Esophagus squamous epithelium (tissue), 5 donors: ENCODE data around the gene FHIT. TPM values are rescaled to one million over a fixed set of nuclear protein-coding genes. Genes with fewer than 3 reads are reported as not detected.

Experiments used
- DNase-seq: peaks from one replicate; lab custom pipeline; 2025; lab: John Stamatoyannopoulos, UW
- H3K27ac ChIP-seq, 4 donors: fragments of 200-600 bp; sonication (generic); one replicate each; pipeline ENCODE4 v1.5.1; 2016 to 2019; ENCODE audit warnings: mild to moderate bottlenecking in 1 of 4
- H3K27me3 ChIP-seq, 4 donors: fragments of 200-600 bp; sonication (generic); 1 replicate in 3 of 4; 2 replicates in 1 of 4; pipeline versions ENCODE4 v1.5.1 to v1.6.0; 2017 to 2021; ENCODE audit warnings: antibody characterized with exemption in 1 of 4
- H3K36me3 ChIP-seq, 3 donors: fragments of 200-600 bp; sonication (generic); one replicate each; pipeline ENCODE4 v1.5.1; 2016 to 2019
- H3K4me1 ChIP-seq, 3 donors: fragments of 200-600 bp; sonication (generic); one replicate each; pipeline ENCODE4 v1.5.1; 2017 to 2019
- H3K4me3 ChIP-seq, 4 donors: fragments of 200-600 bp; sonication (generic); 1 replicate in 3 of 4; 2 replicates in 1 of 4; pipeline ENCODE4 v1.5.1; 2016 to 2019; ENCODE audit warnings: mild to moderate bottlenecking in 2 of 4, moderate library complexity in 1 of 4
- H3K9me3 ChIP-seq, 3 donors: fragments of 200-600 bp; sonication (generic); one replicate each; pipeline ENCODE4 v1.5.1; 2016 to 2019
- POLR2A ChIP-seq, 4 donors: fragments of 450-650 bp; IDR thresholded peaks; one replicate each; pipeline ENCODE4 v1.6.1; 2017; ENCODE audit warnings: antibody characterized with exemption in 4 of 4, mild to moderate bottlenecking in 4 of 4, moderate library complexity in 3 of 4
- WGBS, 2 donors: methylation state at CpG; one replicate each; pipeline ENCODE4 v1.1.5; 2018; 5-methylcytosine and 5-hydroxymethylcytosine counted together
- intact Hi-C: fragments of 100-400 bp; cut with DNase I; formaldehyde crosslinking; loops from one replicate; pipeline ENCODE4 v1.15.0; 2022
- total RNA-seq, 4 donors: library from RNA; depleted of rRNA; stranded (reverse); fragments of >200 nt; gene quantifications; one replicate each; pipeline ENCODE4 v1.1.0, GENCODE V29; 2016
- TF ChIP-seq, protein P1 (sequence below), 6 experiments: fragments of 450-650 bp in 4 of 6; fragments of 200-600 bp in 2 of 6; sonication (generic) in 2 of 6; IDR thresholded peaks; one replicate each; pipeline ENCODE4 v1.5.1; 2016 to 2019; ENCODE audit warnings: antibody characterized with exemption in 6 of 6, mild to moderate bottlenecking in 4 of 6, moderate library complexity in 4 of 6
- donor health status: DM: yes; HTN: yes; CAD: no.

The FHIT gene
- total RNA-seq, 4 donors from 2014 or later, result 0.64 to 5.7 (median 3.1) TPM

DNA sequence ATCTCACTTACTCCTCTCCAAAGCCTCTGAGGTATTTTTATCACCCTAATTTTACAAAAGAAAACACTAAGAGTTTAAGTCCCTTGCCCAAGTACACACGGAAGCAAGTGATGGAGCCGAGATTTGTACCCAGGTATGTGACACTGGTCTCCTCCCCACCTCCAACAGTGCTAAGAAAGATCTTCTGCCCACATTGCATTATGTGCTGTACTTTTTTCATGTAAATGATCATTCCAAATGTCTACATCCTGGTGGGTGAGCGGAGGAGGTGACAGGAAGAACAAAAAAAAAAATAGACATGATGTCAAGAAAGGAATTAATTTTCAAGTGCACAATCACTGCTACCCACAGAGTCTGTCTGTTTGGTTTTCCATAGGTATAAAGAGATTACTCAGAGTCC, 694.1 kb downstream of the FHIT start:
- Histone ChIP-seq H3K27me3 (no peaks in the 10 kb centered on the region), H3K4me1 (no peaks in the 10 kb centered on the region), H3K36me3 (no peaks in the 10 kb centered on the region), H3K9me3 (no peaks in the 10 kb centered on the region), H3K27ac (no peak overlapping the region), H3K4me3 (no peak overlapping the region)
- WGBS, 2 donors, result 82 to 90% methylated on average over 3 of the region's 3 CpGs
- intact Hi-C loops, result no loop called here
- no peak for DNase-seq
- TF ChIP-seq POLR2A (IDR thresholded peaks at IDR 0.05), result no peak

GRCh38 chr3:60555686-60556354, 695.4 kb downstream of the FHIT start:
- H3K36me3 ChIP-seq, result no peaks in the 10 kb centered on the region
- H3K27ac ChIP-seq, result no peak overlapping the region
- H3K4me3 ChIP-seq, result no peak overlapping the region
- TF ChIP-seq, protein P1, sequence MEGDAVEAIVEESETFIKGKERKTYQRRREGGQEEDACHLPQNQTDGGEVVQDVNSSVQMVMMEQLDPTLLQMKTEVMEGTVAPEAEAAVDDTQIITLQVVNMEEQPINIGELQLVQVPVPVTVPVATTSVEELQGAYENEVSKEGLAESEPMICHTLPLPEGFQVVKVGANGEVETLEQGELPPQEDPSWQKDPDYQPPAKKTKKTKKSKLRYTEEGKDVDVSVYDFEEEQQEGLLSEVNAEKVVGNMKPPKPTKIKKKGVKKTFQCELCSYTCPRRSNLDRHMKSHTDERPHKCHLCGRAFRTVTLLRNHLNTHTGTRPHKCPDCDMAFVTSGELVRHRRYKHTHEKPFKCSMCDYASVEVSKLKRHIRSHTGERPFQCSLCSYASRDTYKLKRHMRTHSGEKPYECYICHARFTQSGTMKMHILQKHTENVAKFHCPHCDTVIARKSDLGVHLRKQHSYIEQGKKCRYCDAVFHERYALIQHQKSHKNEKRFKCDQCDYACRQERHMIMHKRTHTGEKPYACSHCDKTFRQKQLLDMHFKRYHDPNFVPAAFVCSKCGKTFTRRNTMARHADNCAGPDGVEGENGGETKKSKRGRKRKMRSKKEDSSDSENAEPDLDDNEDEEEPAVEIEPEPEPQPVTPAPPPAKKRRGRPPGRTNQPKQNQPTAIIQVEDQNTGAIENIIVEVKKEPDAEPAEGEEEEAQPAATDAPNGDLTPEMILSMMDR (IDR thresholded peaks at IDR 0.05), result no peak
- TF ChIP-seq POLR2A (IDR thresholded peaks at IDR 0.05), result no peak
- 35 to 45% methylated on average over 4 of the region's 4 CpGs for WGBS, 2 donors
- no peaks in the 10 kb centered on the region for H3K4me1 ChIP-seq
- intact Hi-C loops, result no loop called here
- no peaks in the 10 kb centered on the region for H3K9me3 ChIP-seq
- H3K27me3 ChIP-seq, result no peaks in the 10 kb centered on the region
- DNase-seq, result no peak

GRCh38 chr3:60553144-60553543, 698.1 kb downstream of the FHIT start:
- intact Hi-C loops, result no loop called here
- no peak for TF ChIP-seq POLR2A (IDR thresholded peaks at IDR 0.05)
- TF ChIP-seq, protein P1 (IDR thresholded peaks at IDR 0.05), result no peak
- no peak for DNase-seq
- no peaks in the 10 kb centered on the region for H3K27me3 ChIP-seq
- H3K9me3 ChIP-seq, result no peaks in the 10 kb centered on the region
- H3K27ac ChIP-seq, result no peak overlapping the region
- H3K4me1 ChIP-seq, result no peaks in the 10 kb centered on the region
- no peak overlapping the region for H3K4me3 ChIP-seq
- 89 to 90% methylated on average over 3 of the region's 3 CpGs for WGBS, 2 donors
- no peaks in the 10 kb centered on the region for H3K36me3 ChIP-seq

DNA sequence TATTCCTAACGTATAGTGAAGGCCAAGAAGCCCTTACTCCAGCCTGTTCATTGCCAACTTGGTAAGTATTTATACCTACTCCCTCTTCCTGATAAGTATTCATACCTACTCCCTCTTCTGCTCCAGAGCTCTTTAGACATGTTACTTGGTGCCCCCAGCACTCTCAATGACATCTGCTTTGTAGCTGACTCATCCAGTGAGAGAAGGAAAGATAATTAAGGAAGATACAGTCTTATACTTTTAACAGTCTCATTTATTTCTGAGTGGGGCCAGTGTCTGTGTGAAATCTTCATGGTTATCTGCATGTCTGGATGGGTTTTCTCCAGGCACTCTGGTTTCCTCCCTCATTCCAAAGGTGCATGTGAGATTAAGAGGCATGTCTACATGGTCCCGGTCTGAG, 698.7 kb downstream of the FHIT start:
- Histone ChIP-seq H3K9me3 (no peaks in the 10 kb centered on the region), H3K27me3 (no peaks in the 10 kb centered on the region), H3K4me3 (no peak overlapping the region), H3K36me3 (no peaks in the 10 kb centered on the region), H3K27ac (no peak overlapping the region), H3K4me1 (no peaks in the 10 kb centered on the region)
- no peak for DNase-seq
- TF ChIP-seq POLR2A (IDR thresholded peaks at IDR 0.05), result no peak
- TF ChIP-seq, protein P1 (IDR thresholded peaks at IDR 0.05), result no peak
- 83 to 91% methylated on average over 2 of the region's 2 CpGs for WGBS, 2 donors
- intact Hi-C loops, result no loop called here

GRCh38 chr3:60551455-60552209, 699.6 kb downstream of the FHIT start:
- TF ChIP-seq, protein P1 (IDR thresholded peaks at IDR 0.05), result no peak
- TF ChIP-seq POLR2A (IDR thresholded peaks at IDR 0.05), result no peak
- Histone ChIP-seq H3K9me3 (no peaks in the 10 kb centered on the region), H3K4me1 (no peaks in the 10 kb centered on the region), H3K27ac (no peak overlapping the region), H3K36me3 (no peaks in the 10 kb centered on the region), H3K27me3 (no peaks in the 10 kb centered on the region), H3K4me3 (no peak overlapping the region)
- 93 to 94% methylated on average over 2 of the region's 5 CpGs for WGBS, 2 donors
- intact Hi-C loops, result no loop called here
- DNase-seq, result no peak
